Measurements from ENCODE around the gene TREML4. TPM values are rescaled to one million over a fixed set of nuclear protein-coding genes. Genes with fewer than 3 reads are reported as not detected.

The TREML4 gene
- total and polyA plus RNA-seq, 2 of the 8 experiments (the other 6 are each of a cell fraction or from before 2014, with no cell fraction given), result not detected

DNA sequence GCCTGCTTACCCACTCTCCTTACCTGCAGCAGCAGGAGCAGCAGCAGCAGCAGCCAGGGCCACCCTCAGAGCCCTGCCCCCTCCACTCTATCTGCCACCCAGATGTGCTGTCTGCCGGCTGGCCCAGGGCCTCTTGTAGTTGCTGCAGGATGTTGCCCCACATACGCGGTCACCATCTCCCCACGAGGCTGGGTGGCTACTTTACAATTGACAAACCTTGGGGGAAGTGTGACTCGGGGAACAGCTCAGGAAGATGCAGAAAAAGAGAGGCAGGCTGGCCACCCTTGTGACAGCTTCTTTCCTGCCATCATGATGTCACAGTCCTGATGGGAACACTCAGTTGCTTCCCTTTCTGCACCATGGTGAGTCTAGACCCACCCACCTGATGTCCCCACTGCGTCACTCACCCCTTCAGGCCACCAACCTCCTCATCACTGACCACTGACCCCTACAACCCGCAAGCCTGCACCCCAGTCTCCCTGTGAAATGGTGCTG, 43.8 kb downstream of the TREML4 start (continued):
- TF ChIP-seq MAFK (IDR thresholded peaks at IDR 0.05; ENCODE audit: low read depth, low read length) (no peak), SP2 (IDR thresholded peaks at IDR 0.05; ENCODE audit: low read length) (no peak), TAF7 (optimal IDR thresholded peaks at IDR 0.05; ENCODE audit: borderline replicate concordance, low read depth, low read length) (no peak), KDM4A (IDR thresholded peaks at IDR 0.05; ENCODE audit: low read depth, low read length, severe bottlenecking) (no peak), EZH2 (IDR thresholded peaks at IDR 0.05; ENCODE audit: low read depth, low read length, severe bottlenecking) (no peak)
